ENCODE data around the gene RPGRIP1. TPM values are rescaled to one million over a fixed set of nuclear protein-coding genes. Genes with fewer than 3 reads are reported as not detected.
A peak's percentile ranks its signal among the peaks of the same experiment; 100 is the strongest.

The RPGRIP1 gene
- total RNA-seq, 1 experiment from 2014 or later, result 0.50 TPM

- peaks cover 37% of the 10 kb centered on the region for H3K4me1 Mint-ChIP-seq
- POLR2A ChIA-PET, result interaction anchor here (0.7 kb wide), 1 partner anchor 58 kb away, joined by 3 read pairs; no protein-coding TSS in a partner anchor
- DNase-seq (ENCODE audit: low spot score), result no peak
- CTCF ChIA-PET, result no interaction called here
- peak overlapping the region; percentile 100 for H3K27ac Mint-ChIP-seq
- no peaks in the 10 kb centered on the region for H3K9me3 Mint-ChIP-seq
- peaks cover 56% of the 10 kb centered on the region for H3K36me3 Mint-ChIP-seq
- ATAC-seq, result no peak
- peak overlapping the region; percentile 100 for H3K4me3 Mint-ChIP-seq
- H3K27me3 Mint-ChIP-seq (ENCODE audit: low read depth), result no peaks in the 10 kb centered on the region; the same call in 1 of the 2 replicates
- no peak for TF ChIP-seq FOXP4 (CRISPR knock-in tag; IDR thresholded peaks at IDR 0.05)
- no peak for TF ChIP-seq RORB (CRISPR knock-in tag; IDR thresholded peaks at IDR 0.05)
- TF ChIP-seq ZNF317 (CRISPR knock-in tag; IDR thresholded peaks at IDR 0.05; ENCODE audit: borderline replicate concordance, low read depth), result no peak
- 0 out of 2 replicates have a peak, but pooled peaks have one; percentile 24 for TF ChIP-seq ETV6 (CRISPR knock-in tag; IDR thresholded peaks at IDR 0.05)
- TF ChIP-seq ZNF121 (CRISPR knock-in tag; IDR thresholded peaks at IDR 0.05), result no peak
- TF ChIP-seq, protein P1, sequence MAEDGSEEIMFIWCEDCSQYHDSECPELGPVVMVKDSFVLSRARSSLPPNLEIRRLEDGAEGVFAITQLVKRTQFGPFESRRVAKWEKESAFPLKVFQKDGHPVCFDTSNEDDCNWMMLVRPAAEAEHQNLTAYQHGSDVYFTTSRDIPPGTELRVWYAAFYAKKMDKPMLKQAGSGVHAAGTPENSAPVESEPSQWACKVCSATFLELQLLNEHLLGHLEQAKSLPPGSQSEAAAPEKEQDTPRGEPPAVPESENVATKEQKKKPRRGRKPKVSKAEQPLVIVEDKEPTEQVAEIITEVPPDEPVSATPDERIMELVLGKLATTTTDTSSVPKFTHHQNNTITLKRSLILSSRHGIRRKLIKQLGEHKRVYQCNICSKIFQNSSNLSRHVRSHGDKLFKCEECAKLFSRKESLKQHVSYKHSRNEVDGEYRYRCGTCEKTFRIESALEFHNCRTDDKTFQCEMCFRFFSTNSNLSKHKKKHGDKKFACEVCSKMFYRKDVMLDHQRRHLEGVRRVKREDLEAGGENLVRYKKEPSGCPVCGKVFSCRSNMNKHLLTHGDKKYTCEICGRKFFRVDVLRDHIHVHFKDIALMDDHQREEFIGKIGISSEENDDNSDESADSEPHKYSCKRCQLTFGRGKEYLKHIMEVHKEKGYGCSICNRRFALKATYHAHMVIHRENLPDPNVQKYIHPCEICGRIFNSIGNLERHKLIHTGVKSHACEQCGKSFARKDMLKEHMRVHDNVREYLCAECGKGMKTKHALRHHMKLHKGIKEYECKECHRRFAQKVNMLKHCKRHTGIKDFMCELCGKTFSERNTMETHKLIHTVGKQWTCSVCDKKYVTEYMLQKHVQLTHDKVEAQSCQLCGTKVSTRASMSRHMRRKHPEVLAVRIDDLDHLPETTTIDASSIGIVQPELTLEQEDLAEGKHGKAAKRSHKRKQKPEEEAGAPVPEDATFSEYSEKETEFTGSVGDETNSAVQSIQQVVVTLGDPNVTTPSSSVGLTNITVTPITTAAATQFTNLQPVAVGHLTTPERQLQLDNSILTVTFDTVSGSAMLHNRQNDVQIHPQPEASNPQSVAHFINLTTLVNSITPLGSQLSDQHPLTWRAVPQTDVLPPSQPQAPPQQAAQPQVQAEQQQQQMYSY (CRISPR knock-in tag; IDR thresholded peaks at IDR 0.05), result no peak
- TF ChIP-seq, protein P2, sequence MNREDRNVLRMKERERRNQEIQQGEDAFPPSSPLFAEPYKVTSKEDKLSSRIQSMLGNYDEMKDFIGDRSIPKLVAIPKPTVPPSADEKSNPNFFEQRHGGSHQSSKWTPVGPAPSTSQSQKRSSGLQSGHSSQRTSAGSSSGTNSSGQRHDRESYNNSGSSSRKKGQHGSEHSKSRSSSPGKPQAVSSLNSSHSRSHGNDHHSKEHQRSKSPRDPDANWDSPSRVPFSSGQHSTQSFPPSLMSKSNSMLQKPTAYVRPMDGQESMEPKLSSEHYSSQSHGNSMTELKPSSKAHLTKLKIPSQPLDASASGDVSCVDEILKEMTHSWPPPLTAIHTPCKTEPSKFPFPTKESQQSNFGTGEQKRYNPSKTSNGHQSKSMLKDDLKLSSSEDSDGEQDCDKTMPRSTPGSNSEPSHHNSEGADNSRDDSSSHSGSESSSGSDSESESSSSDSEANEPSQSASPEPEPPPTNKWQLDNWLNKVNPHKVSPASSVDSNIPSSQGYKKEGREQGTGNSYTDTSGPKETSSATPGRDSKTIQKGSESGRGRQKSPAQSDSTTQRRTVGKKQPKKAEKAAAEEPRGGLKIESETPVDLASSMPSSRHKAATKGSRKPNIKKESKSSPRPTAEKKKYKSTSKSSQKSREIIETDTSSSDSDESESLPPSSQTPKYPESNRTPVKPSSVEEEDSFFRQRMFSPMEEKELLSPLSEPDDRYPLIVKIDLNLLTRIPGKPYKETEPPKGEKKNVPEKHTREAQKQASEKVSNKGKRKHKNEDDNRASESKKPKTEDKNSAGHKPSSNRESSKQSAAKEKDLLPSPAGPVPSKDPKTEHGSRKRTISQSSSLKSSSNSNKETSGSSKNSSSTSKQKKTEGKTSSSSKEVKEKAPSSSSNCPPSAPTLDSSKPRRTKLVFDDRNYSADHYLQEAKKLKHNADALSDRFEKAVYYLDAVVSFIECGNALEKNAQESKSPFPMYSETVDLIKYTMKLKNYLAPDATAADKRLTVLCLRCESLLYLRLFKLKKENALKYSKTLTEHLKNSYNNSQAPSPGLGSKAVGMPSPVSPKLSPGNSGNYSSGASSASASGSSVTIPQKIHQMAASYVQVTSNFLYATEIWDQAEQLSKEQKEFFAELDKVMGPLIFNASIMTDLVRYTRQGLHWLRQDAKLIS (CRISPR knock-in tag; IDR thresholded peaks at IDR 0.05; ENCODE audit: borderline replicate concordance), result no peak
- TF ChIP-seq, protein P3, sequence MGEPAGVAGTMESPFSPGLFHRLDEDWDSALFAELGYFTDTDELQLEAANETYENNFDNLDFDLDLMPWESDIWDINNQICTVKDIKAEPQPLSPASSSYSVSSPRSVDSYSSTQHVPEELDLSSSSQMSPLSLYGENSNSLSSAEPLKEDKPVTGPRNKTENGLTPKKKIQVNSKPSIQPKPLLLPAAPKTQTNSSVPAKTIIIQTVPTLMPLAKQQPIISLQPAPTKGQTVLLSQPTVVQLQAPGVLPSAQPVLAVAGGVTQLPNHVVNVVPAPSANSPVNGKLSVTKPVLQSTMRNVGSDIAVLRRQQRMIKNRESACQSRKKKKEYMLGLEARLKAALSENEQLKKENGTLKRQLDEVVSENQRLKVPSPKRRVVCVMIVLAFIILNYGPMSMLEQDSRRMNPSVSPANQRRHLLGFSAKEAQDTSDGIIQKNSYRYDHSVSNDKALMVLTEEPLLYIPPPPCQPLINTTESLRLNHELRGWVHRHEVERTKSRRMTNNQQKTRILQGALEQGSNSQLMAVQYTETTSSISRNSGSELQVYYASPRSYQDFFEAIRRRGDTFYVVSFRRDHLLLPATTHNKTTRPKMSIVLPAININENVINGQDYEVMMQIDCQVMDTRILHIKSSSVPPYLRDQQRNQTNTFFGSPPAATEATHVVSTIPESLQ (CRISPR knock-in tag; IDR thresholded peaks at IDR 0.05), result no peak
- TF ChIP-seq HMGXB4 (CRISPR knock-in tag; IDR thresholded peaks at IDR 0.05), result no peak
- no peak for TF ChIP-seq MYBL2 (CRISPR knock-in tag; IDR thresholded peaks at IDR 0.05)
- no peak for TF ChIP-seq MXD4 (CRISPR knock-in tag; IDR thresholded peaks at IDR 0.05; ENCODE audit: borderline replicate concordance)
- TF ChIP-seq MAX (CRISPR knock-in tag; IDR thresholded peaks at IDR 0.05), result no peak
- TF ChIP-seq, protein P4, sequence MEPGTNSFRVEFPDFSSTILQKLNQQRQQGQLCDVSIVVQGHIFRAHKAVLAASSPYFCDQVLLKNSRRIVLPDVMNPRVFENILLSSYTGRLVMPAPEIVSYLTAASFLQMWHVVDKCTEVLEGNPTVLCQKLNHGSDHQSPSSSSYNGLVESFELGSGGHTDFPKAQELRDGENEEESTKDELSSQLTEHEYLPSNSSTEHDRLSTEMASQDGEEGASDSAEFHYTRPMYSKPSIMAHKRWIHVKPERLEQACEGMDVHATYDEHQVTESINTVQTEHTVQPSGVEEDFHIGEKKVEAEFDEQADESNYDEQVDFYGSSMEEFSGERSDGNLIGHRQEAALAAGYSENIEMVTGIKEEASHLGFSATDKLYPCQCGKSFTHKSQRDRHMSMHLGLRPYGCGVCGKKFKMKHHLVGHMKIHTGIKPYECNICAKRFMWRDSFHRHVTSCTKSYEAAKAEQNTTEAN (CRISPR knock-in tag; IDR thresholded peaks at IDR 0.05), result no peak
- no peak for TF ChIP-seq ZNF219 (CRISPR knock-in tag; IDR thresholded peaks at IDR 0.05; ENCODE audit: borderline replicate concordance)
- TF ChIP-seq ZNF232 (CRISPR knock-in tag; IDR thresholded peaks at IDR 0.05), result no peak
- TF ChIP-seq JAZF1 (CRISPR knock-in tag; IDR thresholded peaks at IDR 0.05), result no peak
- peak; percentile 12; the same call in 1 of the 2 replicates for TF ChIP-seq IRF1 (CRISPR knock-in tag; IDR thresholded peaks at IDR 0.05)
- TF ChIP-seq, protein P5, sequence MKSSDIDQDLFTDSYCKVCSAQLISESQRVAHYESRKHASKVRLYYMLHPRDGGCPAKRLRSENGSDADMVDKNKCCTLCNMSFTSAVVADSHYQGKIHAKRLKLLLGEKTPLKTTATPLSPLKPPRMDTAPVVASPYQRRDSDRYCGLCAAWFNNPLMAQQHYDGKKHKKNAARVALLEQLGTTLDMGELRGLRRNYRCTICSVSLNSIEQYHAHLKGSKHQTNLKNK (CRISPR knock-in tag; IDR thresholded peaks at IDR 0.05), result peak; percentile 71; the same call in 1 of the 2 replicates
- no peak for TF ChIP-seq SMAD3 (CRISPR knock-in tag; IDR thresholded peaks at IDR 0.05; ENCODE audit: borderline replicate concordance)
- no peak for TF ChIP-seq ZNF263 (CRISPR knock-in tag; IDR thresholded peaks at IDR 0.05; ENCODE audit: low read depth)
- TF ChIP-seq OVOL2 (CRISPR knock-in tag; IDR thresholded peaks at IDR 0.05; ENCODE audit: borderline replicate concordance), result no peak
These were observed 11.1 kb upstream of the RPGRIP1 start for GRCh38 chr14:21268617-21269251.

Data from WTC11 (cell line).